GM12873 (cell line): Measurements from ENCODE around the gene MBD3.

Experiments
- CTCF ChIP-seq: IDR thresholded peaks from 2 replicates; pipeline ENCODE4 v1.5.1; 2012; ENCODE audit warnings: low read depth, mild to moderate bottlenecking, moderate library complexity, low read length, control low read depth; ENCODE audit not compliant: insufficient read depth; ENCODE audit errors: missing control alignments

Gene MBD3

GRCh38 chr19:1555487-1556389, 36.9 kb downstream of the MBD3 start:
- no peak for TF ChIP-seq CTCF

- no peak for TF ChIP-seq CTCF
Measured at GRCh38 chr19:1554968-1555367, 37.7 kb downstream of the MBD3 start.

GRCh38 chr19:1553415-1553814, 39.2 kb downstream of the MBD3 start:
- no peak for TF ChIP-seq CTCF

- no peak for TF ChIP-seq CTCF
Measured at GRCh38 chr19:1551068-1552040, 41.3 kb downstream of the MBD3 start.

- no peak for TF ChIP-seq CTCF
Measured at GRCh38 chr19:1549332-1549945, 43.2 kb downstream of the MBD3 start.

GRCh38 chr19:1540365-1540925, 52.2 kb downstream of the MBD3 start:
- TF ChIP-seq CTCF = no peak

GRCh38 chr19:1538978-1539377, 53.7 kb downstream of the MBD3 start:
- TF ChIP-seq CTCF = no peak
